ENCODE measurements around the gene CTDSP2.

- TF ChIP-seq CTCF (IDR thresholded peaks at IDR 0.05) = no peak
- no peak for TF ChIP-seq POLR2A (IDR thresholded peaks at IDR 0.05)
These were observed 48.6 kb downstream of the CTDSP2 start for GRCh38 chr12:57797933-57798332.
